Stimulated activated memory B cell treated with anti-CD40 and anti-IgM and Interleukin-4, amounts not matched to agents 10 μg/mL and 1 μg/mL and 100 μg/mL, for 72 hours (primary cell): ENCODE data around the gene GALNT1.

Source experiments
- ATAC-seq: fragments of 150-1000 bp; cut with Tn5 transposase; 2 replicates; pipeline ENCODE4 v1.10.0; 2021
- H3K27ac Mint-ChIP-seq: one replicate; pipeline ENCODE4 v1.8.0; 2022; ENCODE audit warnings: mild to moderate bottlenecking, mixed read lengths
- H3K27me3 Mint-ChIP-seq: one replicate; pipeline ENCODE4 v1.8.0; 2022; ENCODE audit warnings: mixed read lengths
- H3K36me3 Mint-ChIP-seq: one replicate; pipeline ENCODE4 v1.8.0; 2022; ENCODE audit warnings: mixed read lengths
- H3K4me1 Mint-ChIP-seq: one replicate; pipeline ENCODE4 v1.8.0; 2022; ENCODE audit warnings: mixed read lengths
- H3K4me3 Mint-ChIP-seq: one replicate; pipeline ENCODE4 v1.8.0; 2022; ENCODE audit warnings: mild to moderate bottlenecking, moderate library complexity, mixed read lengths
- H3K9me3 Mint-ChIP-seq: one replicate; pipeline ENCODE4 v1.8.0; 2022; ENCODE audit warnings: mixed read lengths

GALNT1 gene

DNA sequence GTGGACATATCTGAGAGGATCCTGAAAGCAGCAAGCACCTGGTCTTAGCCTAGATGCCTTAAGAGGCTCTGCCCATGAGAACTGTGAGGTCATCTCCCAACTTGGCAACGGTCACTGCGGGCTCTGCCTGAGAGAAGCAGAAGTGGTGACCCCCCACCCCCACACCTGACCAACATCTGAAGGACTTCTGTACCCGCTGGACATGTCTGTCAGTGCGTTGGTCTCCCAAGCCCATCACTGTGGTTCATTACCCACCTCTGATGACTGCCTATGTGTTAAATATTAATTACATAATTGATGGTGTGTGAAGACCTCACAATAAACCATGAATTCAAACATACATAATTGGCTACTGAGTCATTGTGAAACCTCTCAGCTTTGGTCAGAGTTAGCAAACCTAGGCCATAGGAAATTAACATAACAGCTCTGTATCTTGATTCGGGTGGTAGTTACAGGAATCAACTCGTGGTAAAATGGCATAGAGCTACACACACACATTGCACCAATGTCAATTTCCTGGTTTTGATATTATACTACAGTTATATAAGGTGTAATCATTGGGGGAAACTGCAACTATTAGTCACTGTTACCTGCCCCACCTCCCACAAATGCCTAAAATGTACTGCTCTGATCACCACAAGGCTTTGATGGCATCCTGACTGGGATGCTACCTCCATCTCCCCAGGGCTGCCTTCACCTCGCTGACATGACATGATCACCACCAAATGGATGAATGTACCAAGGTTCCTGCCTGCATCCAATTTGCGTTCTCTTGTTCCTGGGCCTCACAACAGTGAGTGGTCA, 4.3 kb upstream of the GALNT1 start:
- peaks cover 29% of the 10 kb centered on the region for H3K4me1 Mint-ChIP-seq
- no peak overlapping the region for H3K4me3 Mint-ChIP-seq
- ATAC-seq, result peak; percentile 9
- peaks cover 9% of the 10 kb centered on the region for H3K9me3 Mint-ChIP-seq
- H3K27me3 Mint-ChIP-seq, result no peaks in the 10 kb centered on the region
- H3K36me3 Mint-ChIP-seq, result no peaks in the 10 kb centered on the region
- H3K27ac Mint-ChIP-seq, result peak overlapping the region; percentile 37

DNA sequence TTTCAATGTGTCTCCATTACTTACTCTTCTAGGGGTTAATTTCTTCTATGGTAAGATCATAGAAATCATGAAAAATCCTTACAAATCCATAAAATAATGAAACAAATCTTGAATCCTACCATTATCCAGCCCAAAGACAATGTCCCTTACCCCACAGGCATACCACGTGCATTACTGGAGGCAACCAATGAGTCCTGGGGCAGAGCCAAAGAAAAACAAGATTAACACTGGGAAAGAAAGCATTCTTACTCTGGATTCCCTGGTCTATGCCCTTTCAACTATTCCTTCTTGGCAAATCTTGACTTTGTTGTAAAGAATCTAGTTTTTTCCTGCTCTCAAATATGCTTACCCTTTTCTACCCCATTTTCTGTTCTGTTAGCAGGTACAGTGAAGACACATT, 3.1 kb upstream of the GALNT1 start:
- no peaks in the 10 kb centered on the region for H3K27me3 Mint-ChIP-seq
- peaks cover 4% of the 10 kb centered on the region for H3K36me3 Mint-ChIP-seq
- no peak overlapping the region for H3K27ac Mint-ChIP-seq
- ATAC-seq, result no peak
- H3K4me3 Mint-ChIP-seq, result no peak overlapping the region
- H3K4me1 Mint-ChIP-seq, result peaks cover 32% of the 10 kb centered on the region
- peaks cover 9% of the 10 kb centered on the region for H3K9me3 Mint-ChIP-seq

DNA sequence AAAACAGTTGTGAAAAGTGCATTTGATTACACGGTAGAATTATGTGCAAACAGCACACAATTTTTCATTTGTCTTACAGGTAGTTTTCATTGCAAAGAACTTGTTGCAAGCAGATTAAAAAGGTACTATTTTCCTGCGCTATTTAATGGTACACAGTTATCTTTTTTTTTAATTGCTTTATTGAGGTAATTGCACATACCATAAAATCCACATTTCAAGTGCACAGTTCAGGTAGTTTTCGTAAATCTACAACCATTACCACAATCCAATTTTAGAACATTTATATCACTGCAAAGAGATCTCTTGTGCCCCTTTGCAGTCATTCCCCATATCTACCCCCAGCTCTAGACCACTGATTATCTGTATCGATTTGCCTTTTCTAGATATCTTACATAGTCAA, 2.6 kb upstream of the GALNT1 start:
- peaks cover 33% of the 10 kb centered on the region for H3K4me1 Mint-ChIP-seq
- no peak overlapping the region for H3K4me3 Mint-ChIP-seq
- peaks cover 6% of the 10 kb centered on the region for H3K36me3 Mint-ChIP-seq
- no peak for ATAC-seq
- H3K27me3 Mint-ChIP-seq, result no peaks in the 10 kb centered on the region
- no peak overlapping the region for H3K27ac Mint-ChIP-seq
- peaks cover 9% of the 10 kb centered on the region for H3K9me3 Mint-ChIP-seq

DNA sequence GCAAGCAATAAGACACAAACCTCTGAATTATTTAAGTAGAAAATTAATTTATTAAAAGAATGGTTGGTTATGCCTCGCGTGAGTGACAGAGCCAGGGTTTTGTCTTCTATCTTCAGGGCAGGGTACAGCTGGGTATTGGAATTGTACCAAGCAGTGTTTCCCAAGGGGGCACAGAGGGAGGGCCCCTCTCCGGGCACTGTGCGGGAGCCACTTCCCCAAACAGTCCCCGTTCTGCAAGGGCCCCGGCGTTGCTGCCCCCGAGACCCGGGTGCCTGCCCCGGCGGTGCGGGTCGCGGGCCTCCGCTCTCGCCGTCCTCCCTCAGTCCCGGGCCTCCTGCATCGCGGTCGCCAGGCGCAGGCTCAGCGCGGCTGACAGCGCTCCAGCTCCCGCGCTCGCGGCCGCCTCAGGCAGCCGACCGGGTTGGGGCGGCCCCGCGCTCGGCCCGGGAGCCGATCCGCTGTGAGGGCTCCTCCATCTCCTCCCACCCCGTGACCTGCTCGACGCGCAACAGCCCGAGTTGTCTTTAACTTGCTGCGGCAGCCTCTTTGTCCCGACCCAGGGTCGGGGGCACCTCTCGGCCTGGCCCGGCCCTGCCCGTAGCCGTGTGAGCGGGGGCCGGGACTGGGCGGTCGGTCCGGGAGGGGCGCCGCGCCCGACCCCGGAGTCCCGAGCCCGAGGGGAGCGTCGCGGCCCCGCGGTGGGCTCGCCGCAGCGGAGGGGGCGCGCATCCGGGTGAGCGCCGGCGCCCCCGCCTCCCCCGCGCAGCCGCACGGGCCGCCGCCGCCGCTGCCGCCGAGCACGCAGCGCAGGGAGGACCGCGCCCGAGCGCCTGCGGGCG, 620 bp upstream of the GALNT1 start:
- peak; percentile 84 for ATAC-seq

DNA sequence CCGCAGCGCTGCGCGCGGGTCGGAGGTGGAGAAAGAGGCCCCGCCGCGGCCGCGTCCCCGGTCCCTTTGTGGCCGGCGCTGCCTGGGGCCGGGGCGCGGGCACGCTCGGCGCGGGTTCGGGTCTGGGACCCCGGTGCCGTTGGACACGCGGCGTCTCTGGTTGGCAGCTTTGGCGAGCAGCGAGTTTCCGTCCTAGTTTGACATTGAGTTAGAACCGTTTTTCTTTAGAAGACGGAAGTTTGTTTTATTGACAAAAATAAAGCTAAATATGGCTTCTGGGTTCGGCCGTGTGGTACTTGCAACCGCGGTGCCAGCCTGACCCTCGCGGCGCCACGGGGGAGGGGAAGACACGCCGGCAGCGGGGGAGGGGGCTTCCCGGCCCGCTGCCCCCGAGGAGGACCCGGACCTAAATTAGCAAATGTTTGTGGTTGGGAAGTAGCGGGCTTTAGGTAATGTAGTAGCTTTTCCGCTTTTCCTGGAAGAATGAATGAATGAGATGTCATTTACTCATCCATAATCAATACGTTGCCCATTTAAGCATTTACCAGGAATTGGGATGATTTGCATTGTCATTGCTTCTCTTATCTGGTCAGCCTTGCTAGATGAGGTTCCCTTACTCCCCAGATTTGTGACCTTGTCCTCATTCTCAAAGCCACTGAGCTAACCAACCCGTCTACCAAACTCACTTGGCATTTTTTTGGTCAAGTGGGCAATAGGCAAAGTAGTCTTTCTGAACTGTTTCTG, 530 bp downstream of the GALNT1 start:
- no peaks in the 10 kb centered on the region for H3K27me3 Mint-ChIP-seq
- H3K4me1 Mint-ChIP-seq, result peaks cover 52% of the 10 kb centered on the region
- peaks cover 26% of the 10 kb centered on the region for H3K36me3 Mint-ChIP-seq
- peak overlapping the region; percentile 78 for H3K4me3 Mint-ChIP-seq
- peaks cover 3% of the 10 kb centered on the region for H3K9me3 Mint-ChIP-seq
- peak; percentile 22 for ATAC-seq
- H3K27ac Mint-ChIP-seq, result peak overlapping the region; percentile 46

More for the DNA sequence above, 620 bp upstream of the GALNT1 start:
- Mint-ChIP-seq H3K27ac (peak overlapping the region; percentile 69), H3K4me1 (peaks cover 53% of the 10 kb centered on the region), H3K4me3 (peak overlapping the region; percentile 84), H3K27me3 (no peaks in the 10 kb centered on the region), H3K9me3 (peaks cover 10% of the 10 kb centered on the region), H3K36me3 (peaks cover 20% of the 10 kb centered on the region)

DNA sequence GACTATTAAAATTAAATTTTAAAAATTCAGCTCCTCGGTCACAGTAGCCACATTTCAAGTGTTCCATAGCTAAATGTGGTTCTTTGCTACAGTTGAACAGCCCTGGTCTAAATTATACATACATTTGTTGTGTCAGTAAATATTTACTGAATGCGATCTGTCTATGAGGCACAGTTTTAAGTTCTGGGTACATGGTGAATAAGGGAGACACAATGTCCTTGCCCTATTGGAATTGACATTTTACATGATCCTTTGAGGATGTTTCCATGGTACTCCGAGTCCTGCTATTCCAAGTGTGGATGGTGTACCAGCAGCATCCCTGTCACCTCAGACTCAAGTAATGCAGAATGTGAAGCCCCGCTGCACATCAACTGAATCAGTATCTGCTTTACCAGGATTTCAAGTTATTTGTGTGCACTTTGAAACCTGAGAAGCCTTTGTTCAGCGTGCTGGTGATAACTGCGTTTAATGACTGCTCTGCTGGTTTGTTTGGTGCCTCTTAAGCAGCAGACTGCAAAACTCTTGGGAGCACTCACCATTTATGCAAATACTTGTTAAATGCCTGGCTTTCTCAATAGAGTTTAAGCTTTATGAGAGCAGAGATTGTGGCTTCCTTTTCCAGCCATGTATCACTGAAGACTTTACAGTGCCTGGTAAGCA, 1.5 kb downstream of the GALNT1 start:
- no peak for ATAC-seq
- Mint-ChIP-seq H3K9me3 (peaks cover 3% of the 10 kb centered on the region), H3K4me3 (peak overlapping the region; percentile 29), H3K4me1 (peaks cover 43% of the 10 kb centered on the region), H3K27me3 (no peaks in the 10 kb centered on the region), H3K36me3 (peaks cover 35% of the 10 kb centered on the region), H3K27ac (peak overlapping the region; percentile 46)

DNA sequence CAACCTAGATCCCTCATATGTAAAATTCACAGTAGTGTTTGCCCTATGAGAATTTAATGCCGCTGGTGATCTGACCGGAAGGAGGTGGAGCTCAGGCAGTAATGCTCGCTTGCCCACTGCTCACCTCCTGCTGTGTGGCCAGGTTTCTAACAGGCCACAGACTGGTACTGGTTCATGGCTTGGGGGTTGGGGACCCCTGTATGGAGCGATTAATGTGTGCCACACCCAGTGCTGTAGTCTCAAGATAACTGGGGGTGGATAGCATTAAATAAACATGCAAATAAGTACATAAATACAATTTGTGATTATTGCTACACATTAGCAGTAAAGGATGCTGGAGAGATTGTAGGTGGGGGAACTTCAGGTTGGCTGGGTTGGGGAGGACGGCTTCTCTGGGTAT, 3.2 kb downstream of the GALNT1 start:
- Mint-ChIP-seq H3K36me3 (peaks cover 45% of the 10 kb centered on the region), H3K9me3 (peaks cover 3% of the 10 kb centered on the region), H3K27ac (no peak overlapping the region), H3K4me3 (no peak overlapping the region), H3K27me3 (no peaks in the 10 kb centered on the region), H3K4me1 (peaks cover 57% of the 10 kb centered on the region)
- no peak for ATAC-seq

DNA sequence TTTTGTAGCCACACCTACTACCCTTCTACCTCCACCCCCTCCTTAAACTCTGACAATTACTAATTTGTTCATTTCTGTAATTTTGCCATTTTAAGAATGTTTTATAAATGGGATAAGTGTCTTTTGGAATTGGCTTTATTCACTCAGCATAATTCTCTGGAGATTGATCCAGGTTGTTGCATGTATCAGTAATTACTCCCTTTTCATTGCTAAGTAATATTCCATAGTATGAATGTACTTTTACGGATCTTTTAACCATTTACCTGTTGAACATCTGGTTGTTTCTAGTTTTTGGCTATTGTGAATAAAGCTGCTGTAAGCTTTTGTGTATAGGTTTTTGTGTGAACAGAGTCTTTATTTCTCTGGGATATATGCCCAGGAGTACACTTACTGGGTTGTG, 4.1 kb downstream of the GALNT1 start:
- H3K27ac Mint-ChIP-seq, result no peak overlapping the region
- no peak overlapping the region for H3K4me3 Mint-ChIP-seq
- no peak for ATAC-seq
- no peaks in the 10 kb centered on the region for H3K27me3 Mint-ChIP-seq
- H3K4me1 Mint-ChIP-seq, result peaks cover 62% of the 10 kb centered on the region
- peaks cover 3% of the 10 kb centered on the region for H3K9me3 Mint-ChIP-seq
- H3K36me3 Mint-ChIP-seq, result peaks cover 45% of the 10 kb centered on the region

DNA sequence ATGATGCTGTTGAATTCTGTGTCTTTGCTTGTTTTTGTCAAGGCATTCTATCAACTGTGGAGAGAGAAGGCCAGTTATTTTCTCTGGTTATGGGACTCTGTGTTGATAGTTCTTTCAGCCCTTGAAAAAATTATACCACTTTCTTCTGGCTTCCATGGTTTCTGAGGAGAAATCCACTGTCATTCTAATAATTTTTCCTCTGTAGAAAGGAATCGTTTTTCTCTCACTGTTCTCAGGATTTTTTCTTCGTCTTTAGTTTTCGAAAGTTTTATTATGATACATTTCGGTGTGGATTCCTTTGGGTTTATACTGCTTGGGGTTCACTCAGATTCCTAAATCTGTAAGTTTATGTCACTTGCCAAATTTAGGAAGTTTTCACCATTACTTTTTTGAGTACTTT, 6.6 kb downstream of the GALNT1 start:
- Mint-ChIP-seq H3K36me3 (peaks cover 45% of the 10 kb centered on the region), H3K4me3 (no peak overlapping the region), H3K27me3 (no peaks in the 10 kb centered on the region), H3K27ac (peak overlapping the region; percentile 64), H3K4me1 (peaks cover 56% of the 10 kb centered on the region), H3K9me3 (peaks cover 3% of the 10 kb centered on the region)
- ATAC-seq, result no peak

DNA sequence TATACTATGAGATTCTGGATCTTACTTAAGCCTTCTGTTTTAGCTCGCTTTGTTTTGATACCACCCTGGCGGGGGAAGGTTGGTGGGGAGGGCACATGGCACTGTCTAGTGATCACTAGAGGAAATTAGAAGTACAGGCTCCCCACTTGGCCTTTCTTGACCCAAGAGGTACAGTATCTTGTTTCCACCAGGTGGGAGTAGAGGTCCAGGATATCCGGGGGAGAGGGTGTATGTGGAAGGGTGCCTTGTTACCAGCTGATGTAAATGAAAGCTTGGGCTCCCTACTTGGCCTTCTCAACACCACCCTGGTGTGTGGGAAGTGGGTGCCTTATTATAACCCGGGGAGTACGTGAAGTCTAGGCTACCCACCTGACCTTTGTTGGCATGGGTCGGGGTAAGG, 7.5 kb downstream of the GALNT1 start:
- Mint-ChIP-seq H3K4me3 (no peak overlapping the region), H3K36me3 (peaks cover 38% of the 10 kb centered on the region), H3K27me3 (no peaks in the 10 kb centered on the region), H3K27ac (peak overlapping the region; percentile 64), H3K4me1 (peaks cover 51% of the 10 kb centered on the region), H3K9me3 (peaks cover 3% of the 10 kb centered on the region)
- ATAC-seq, result peak; percentile 78

DNA sequence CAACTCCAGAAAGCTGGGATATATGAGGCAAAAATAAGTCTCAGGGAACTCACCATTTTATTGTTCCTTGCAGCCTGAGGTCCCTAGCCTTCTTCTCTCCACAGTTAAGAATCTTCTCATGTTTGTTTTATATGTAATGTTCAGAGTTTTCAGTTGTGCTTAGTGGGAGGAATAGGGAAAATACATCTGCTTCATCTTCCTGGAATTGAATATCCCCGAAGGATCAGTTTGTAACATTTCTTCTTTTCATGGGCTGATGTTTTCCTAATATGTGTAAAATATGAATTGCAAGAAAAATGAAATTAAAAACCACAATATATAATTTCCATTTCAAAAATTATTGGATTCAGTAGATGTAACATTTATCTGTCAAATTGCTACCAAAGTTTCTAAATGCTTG, 8.0 kb downstream of the GALNT1 start:
- Mint-ChIP-seq H3K27ac (peak overlapping the region; percentile 64), H3K36me3 (peaks cover 36% of the 10 kb centered on the region), H3K9me3 (peaks cover 3% of the 10 kb centered on the region), H3K4me3 (no peak overlapping the region), H3K27me3 (no peaks in the 10 kb centered on the region), H3K4me1 (peaks cover 51% of the 10 kb centered on the region)
- ATAC-seq, result no peak

DNA sequence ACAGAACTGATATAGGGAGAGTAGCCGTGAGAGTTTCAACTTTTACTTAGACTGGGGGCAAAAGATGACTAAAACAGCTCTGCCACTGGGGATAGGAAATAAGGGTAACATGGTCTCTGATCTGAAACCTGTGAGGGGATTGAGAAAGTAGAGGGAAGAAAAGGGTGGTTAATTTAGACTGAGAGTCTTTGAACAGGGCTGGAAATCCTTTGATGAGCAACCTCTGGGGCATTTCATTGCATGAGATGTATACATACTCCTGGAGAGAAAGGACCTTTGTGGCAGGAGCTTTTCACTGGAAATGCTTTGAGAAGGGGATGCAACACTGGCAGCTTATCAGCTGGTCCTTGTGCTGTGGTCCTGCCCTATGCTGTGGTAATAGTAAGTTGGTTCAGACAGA, 9.4 kb downstream of the GALNT1 start:
- Mint-ChIP-seq H3K27ac (no peak overlapping the region), H3K36me3 (peaks cover 32% of the 10 kb centered on the region), H3K4me1 (peaks cover 50% of the 10 kb centered on the region), H3K4me3 (no peak overlapping the region), H3K9me3 (no peaks in the 10 kb centered on the region), H3K27me3 (no peaks in the 10 kb centered on the region)
- no peak for ATAC-seq

DNA sequence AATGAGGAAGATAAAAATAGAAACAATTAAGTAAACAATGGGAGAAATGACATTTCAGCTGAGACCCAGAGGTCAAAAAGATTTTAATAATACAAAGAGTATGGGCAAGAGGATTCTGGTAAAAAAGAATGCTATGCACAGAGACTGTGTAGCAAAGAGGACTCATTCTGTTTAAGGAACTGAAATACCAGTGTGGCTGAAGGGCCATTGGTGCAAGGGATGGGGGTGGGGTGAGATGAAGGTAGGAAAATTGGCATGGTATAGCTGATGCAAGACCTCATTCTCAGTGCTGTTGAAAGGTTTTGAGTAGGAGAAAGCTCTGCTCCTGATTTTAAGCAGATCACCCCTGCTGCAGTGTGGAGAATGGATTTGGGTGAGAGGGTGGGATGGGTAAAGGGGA, 10.8 kb downstream of the GALNT1 start:
- Mint-ChIP-seq H3K4me3 (no peak overlapping the region), H3K27ac (no peak overlapping the region), H3K27me3 (no peaks in the 10 kb centered on the region), H3K36me3 (peaks cover 24% of the 10 kb centered on the region), H3K4me1 (peaks cover 52% of the 10 kb centered on the region), H3K9me3 (no peaks in the 10 kb centered on the region)
- ATAC-seq, result peak; percentile 98

DNA sequence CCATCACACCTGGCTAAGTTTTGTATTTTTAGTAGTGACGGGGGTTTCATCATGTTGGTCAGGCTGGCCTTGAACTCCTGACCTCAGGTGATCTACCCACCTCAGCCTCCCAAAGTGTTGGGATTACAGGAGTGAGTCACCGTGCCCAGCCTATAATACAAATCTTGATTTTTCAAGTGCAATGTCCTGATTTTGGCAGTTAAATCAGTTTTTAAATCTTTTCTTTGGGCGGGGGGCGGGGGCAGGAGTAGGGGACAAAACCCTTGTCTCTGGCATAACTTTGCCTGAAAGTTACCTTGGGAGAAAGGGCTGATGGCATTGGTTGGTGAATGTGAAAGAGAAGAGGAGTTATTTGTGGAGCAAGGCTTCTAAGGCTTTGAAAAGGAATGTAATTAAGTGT, 12.3 kb downstream of the GALNT1 start:
- Mint-ChIP-seq H3K4me1 (peaks cover 45% of the 10 kb centered on the region), H3K9me3 (no peaks in the 10 kb centered on the region), H3K27me3 (no peaks in the 10 kb centered on the region), H3K36me3 (peaks cover 17% of the 10 kb centered on the region), H3K4me3 (no peak overlapping the region), H3K27ac (peak overlapping the region; percentile 18)
- no peak for ATAC-seq

DNA sequence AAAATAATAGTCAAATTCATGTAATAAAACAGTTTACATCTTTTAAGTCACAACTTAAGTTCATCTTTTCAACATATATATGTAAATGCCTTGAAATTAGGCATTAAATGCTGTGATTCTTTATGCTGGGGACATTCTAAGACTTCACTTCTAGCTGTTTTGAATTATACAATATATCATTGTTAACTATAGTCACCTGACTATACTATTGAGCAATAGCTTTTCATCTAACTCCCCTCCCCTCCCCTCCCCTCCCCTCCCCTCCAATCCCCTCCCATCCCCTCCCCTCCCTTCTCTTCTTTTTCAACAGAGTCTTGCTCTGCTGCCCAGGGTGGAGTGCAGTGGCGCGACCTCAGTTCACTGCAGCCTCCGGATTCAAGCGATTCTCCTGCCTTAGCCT, 16.2 kb downstream of the GALNT1 start:
- Mint-ChIP-seq H3K27me3 (no peaks in the 10 kb centered on the region), H3K27ac (no peak overlapping the region), H3K9me3 (peaks cover 22% of the 10 kb centered on the region), H3K4me1 (peaks cover 52% of the 10 kb centered on the region), H3K4me3 (no peak overlapping the region), H3K36me3 (peaks cover 54% of the 10 kb centered on the region)
- no peak for ATAC-seq
